B cell (primary cell): ENCODE results near the gene FAM120AOS. TPM values are rescaled to one million over a fixed set of nuclear protein-coding genes. Genes with fewer than 3 reads are reported as not detected.

ENCODE experiments used
- ATAC-seq: fragments of 200-7000 bp; cut with Tn5 transposase; one replicate; pipeline ENCODE4 v1.10.0; 2021; ENCODE audit warnings: low read depth, mild to moderate bottlenecking, moderate number of reproducible peaks, moderate library complexity
- CTCF ChIA-PET: fragments of 350-600 bp; sonication (Branson Sonifier 250); formaldehyde crosslinking; loops from one replicate; lab custom pipeline; 2021; ENCODE audit warnings: antibody characterized with exemption, inconsistent platforms; lab: Charles Lee
- POLR2A ChIA-PET: fragments of 350-600 bp; sonication (Branson Sonifier 250); formaldehyde crosslinking; loops from one replicate; lab custom pipeline; 2021; ENCODE audit warnings: antibody characterized with exemption; lab: Charles Lee
- DNase-seq: peaks from one replicate; pipeline ENCODE4 v3.0.0; 2013
- H2AFZ ChIP-seq: 2 replicates; pipeline ENCODE4 v1.6.1; 2012; ENCODE audit warnings: mild to moderate bottlenecking, low read depth, low read length; ENCODE audit not compliant: insufficient read depth, poor library complexity, severe bottlenecking
- H3K27ac ChIP-seq, 2 donors: 1 replicate in 1 of 2; 2 replicates in 1 of 2; pipeline ENCODE4 v1.5.1; 2012 to 2013; ENCODE audit warnings: low read length in 2 of 2, mild to moderate bottlenecking in 2 of 2, moderate library complexity in 1 of 2
- H3K27me3 ChIP-seq, 4 experiments: fragments of 200-600 bp in 1 of 4; sonication (generic) in 1 of 4; replicated peaks in 1 of 4; 1 replicate in 2 of 4; 2 replicates in 2 of 4; pipeline versions ENCODE4 v1.6.1 to v1.7.0; 2013 to 2016; ENCODE audit warnings: low read length in 3 of 4, mild to moderate bottlenecking in 2 of 4, mixed read lengths in 1 of 4, moderate library complexity in 1 of 4; ENCODE audit not compliant: insufficient read depth in 4 of 4, control insufficient read depth in 3 of 4; ENCODE audit errors: control extremely low read depth in 1 of 4
- H3K36me3 ChIP-seq, 2 experiments: replicated peaks in 1 of 2; 1 replicate in 1 of 2; 2 replicates in 1 of 2; pipeline versions ENCODE4 v1.6.1 to v1.7.1; 2013; ENCODE audit warnings: low read length in 1 of 2; ENCODE audit not compliant: insufficient read depth in 2 of 2, control insufficient read depth in 1 of 2; ENCODE audit errors: control extremely low read depth in 1 of 2, extremely low read depth in 1 of 2
- H3K4me1 ChIP-seq, 2 donors: fragments of 200-600 bp in 1 of 2; sonication (generic) in 1 of 2; 1 replicate in 1 of 2; 2 replicates in 1 of 2; pipeline versions ENCODE4 v1.5.1 to v1.6.1; 2013 to 2017; ENCODE audit warnings: low read length in 2 of 2; ENCODE audit not compliant: control insufficient read depth in 2 of 2, insufficient read depth in 2 of 2
- H3K4me2 ChIP-seq: replicated peaks from 2 replicates; pipeline ENCODE3; 2012; ENCODE audit warnings: mild to moderate bottlenecking, low read depth, low read length; ENCODE audit not compliant: poor library complexity, severe bottlenecking
- H3K4me3 ChIP-seq, 5 experiments: fragments of 200-600 bp in 1 of 5; sonication (generic) in 1 of 5; 1 replicate in 3 of 5; 2 replicates in 2 of 5; pipeline versions ENCODE4 v1.5.1 to v1.7.0; 2011 to 2016; ENCODE audit warnings: low read length in 4 of 5, mild to moderate bottlenecking in 4 of 5, low read depth in 2 of 5, control low read depth in 1 of 5, moderate library complexity in 1 of 5; ENCODE audit not compliant: insufficient read depth in 1 of 5; ENCODE audit errors: control extremely low read depth in 1 of 5, extremely low read depth in 1 of 5
- H3K79me2 ChIP-seq: fragments of 200-600 bp; sonication (generic); one replicate; pipeline ENCODE4 v1.6.0; 2016; ENCODE audit warnings: low read length; ENCODE audit not compliant: control insufficient read depth, insufficient read depth
- H3K9ac ChIP-seq: fragments of 200-600 bp; sonication (generic); 2 replicates; pipeline ENCODE4 v1.6.1; 2017; ENCODE audit warnings: mild to moderate bottlenecking, low read length, moderate library complexity
- H3K9me3 ChIP-seq, 3 donors: one replicate each; pipeline versions ENCODE4 v1.6.1 to v1.7.1; 2013; ENCODE audit warnings: low read length in 2 of 3; ENCODE audit not compliant: control insufficient read depth in 2 of 3, insufficient read depth in 1 of 3; ENCODE audit errors: control extremely low read depth in 1 of 3
- H4K20me1 ChIP-seq: 2 replicates; pipeline ENCODE4 v1.6.0; 2012; ENCODE audit warnings: mild to moderate bottlenecking, low read length; ENCODE audit not compliant: insufficient read depth, control insufficient read depth, poor library complexity, severe bottlenecking
- H3K27ac Mint-ChIP-seq: one replicate; pipeline ENCODE4 v1.8.0; 2021; ENCODE audit warnings: mixed read lengths
- H3K27me3 Mint-ChIP-seq: one replicate; pipeline ENCODE4 v1.8.0; 2021; ENCODE audit warnings: mixed read lengths
- H3K4me1 Mint-ChIP-seq: one replicate; pipeline ENCODE4 v1.8.0; 2021; ENCODE audit warnings: mixed read lengths
- H3K4me3 Mint-ChIP-seq: one replicate; pipeline ENCODE4 v1.8.0; 2021; ENCODE audit warnings: mixed read lengths
- H3K9me3 Mint-ChIP-seq: one replicate; pipeline ENCODE4 v1.8.0; 2022; ENCODE audit warnings: mixed read lengths; ENCODE audit not compliant: insufficient read depth
- EZH2 ChIP-seq: IDR thresholded peaks from 2 replicates; pipeline ENCODE4 v1.6.1; 2012; ENCODE audit warnings: borderline replicate concordance, low read depth, mild to moderate bottlenecking, moderate library complexity, low read length; ENCODE audit not compliant: insufficient read depth, poor library complexity, severe bottlenecking
- WGBS: methylation state at CpG from one replicate; pipeline ENCODE4 v1.1.5; 2013; ENCODE audit warnings: missing lambda C conversion rate; ENCODE audit not compliant: insufficient coverage; 5-methylcytosine and 5-hydroxymethylcytosine counted together
- intact Hi-C: fragments of 100-400 bp; cut with micrococcal nuclease; formaldehyde crosslinking; loops from one replicate; pipeline ENCODE4 v1.10.0; 2022
- polyA plus RNA-seq: library from polyadenylated mRNA; depleted of rRNA; stranded (reverse); fragments of >200 nt; gene quantifications from 2 replicates; pipeline ENCODE4 v1.2.3, GENCODE V29; 2012
- total RNA-seq, 2 donors: library from RNA; stranded (reverse); fragments of 120-200 nt in 1 of 2; gene quantifications; 1 replicate in 1 of 2; 2 replicates in 1 of 2; pipeline versions ENCODE4 v1.2.3 to v1.2.4, GENCODE V29; 2013 to 2022
- TF ChIP-seq, protein P1 (sequence below): fragments of 200-600 bp; IDR thresholded peaks from one replicate; pipeline ENCODE4 v1.8.0; 2022; ENCODE audit warnings: antibody characterized with exemption, mild to moderate bottlenecking

The FAM120AOS gene
- total and polyA plus RNA-seq, 2 donors (not counting 1 experiment from before 2014, with no cell fraction given) = 36.0 to 47.8 TPM

DNA sequence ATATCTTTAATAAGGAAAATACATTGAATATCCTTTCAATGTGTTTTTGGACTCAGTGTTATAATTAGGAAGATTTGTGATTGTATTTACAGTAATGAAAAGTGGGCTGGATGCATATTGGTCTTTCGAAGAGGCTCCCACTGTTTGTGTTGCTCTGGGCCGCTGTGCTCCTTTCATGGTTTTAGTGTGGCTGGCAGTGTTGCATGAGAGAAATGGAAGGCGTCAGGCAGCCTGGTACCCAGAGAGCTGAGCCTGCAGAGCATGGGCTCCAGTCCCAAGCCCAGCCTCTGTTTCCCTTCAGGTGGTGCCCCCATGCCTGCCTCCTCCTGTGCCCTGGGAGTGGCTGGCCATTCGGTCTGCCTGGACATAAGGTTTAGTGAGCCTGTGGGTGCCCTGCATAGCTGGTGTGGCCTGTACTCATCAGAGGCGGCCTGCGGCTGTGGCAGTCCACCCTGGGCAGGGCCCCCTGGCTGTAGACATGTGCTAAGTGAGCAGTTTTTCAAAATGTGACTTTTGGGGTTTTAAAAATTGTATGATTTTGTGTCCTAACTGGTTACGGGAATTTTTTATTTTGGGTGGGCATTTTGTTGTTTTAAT is 27.4 kb upstream of the FAM120AOS start:
- H3K79me2 ChIP-seq = peaks cover 85% of the 10 kb centered on the region
- 96% methylated on average over 7 of the region's 7 CpGs for WGBS
- peaks cover 53% of the 10 kb centered on the region for H4K20me1 ChIP-seq
- H2AFZ ChIP-seq = no peak overlapping the region
- no peak overlapping the region for H3K4me2 ChIP-seq
- ATAC-seq = no peak
- peaks cover 15% of the 10 kb centered on the region for H3K4me1 Mint-ChIP-seq
- ChIA-PET CTCF (interaction anchor here (0.5 kb wide), 1 partner anchor 167 kb away, joined by 4 read pairs; no protein-coding TSS in a partner anchor), POLR2A (no interaction called here)
- H3K27me3 Mint-ChIP-seq = no peaks in the 10 kb centered on the region
- H3K27me3 ChIP-seq = no peaks in the 10 kb centered on the region
- no peak for DNase-seq
- no peak overlapping the region for H3K27ac Mint-ChIP-seq
- peaks cover 10 to 37% of the 10 kb centered on the region in 2 experiments for H3K36me3 ChIP-seq
- H3K4me3 ChIP-seq = no peak overlapping the region
- H3K9ac ChIP-seq = no peak overlapping the region
- H3K4me3 Mint-ChIP-seq = no peak overlapping the region
- H3K9me3 Mint-ChIP-seq = no peaks in the 10 kb centered on the region
- H3K27ac ChIP-seq = no peak overlapping the region
- no peaks in the 10 kb centered on the region for H3K9me3 ChIP-seq
- H3K4me1 ChIP-seq = no peaks in the 10 kb centered on the region
- intact Hi-C loops = no loop called here
- TF ChIP-seq EZH2 = no peak
- TF ChIP-seq, protein P1, sequence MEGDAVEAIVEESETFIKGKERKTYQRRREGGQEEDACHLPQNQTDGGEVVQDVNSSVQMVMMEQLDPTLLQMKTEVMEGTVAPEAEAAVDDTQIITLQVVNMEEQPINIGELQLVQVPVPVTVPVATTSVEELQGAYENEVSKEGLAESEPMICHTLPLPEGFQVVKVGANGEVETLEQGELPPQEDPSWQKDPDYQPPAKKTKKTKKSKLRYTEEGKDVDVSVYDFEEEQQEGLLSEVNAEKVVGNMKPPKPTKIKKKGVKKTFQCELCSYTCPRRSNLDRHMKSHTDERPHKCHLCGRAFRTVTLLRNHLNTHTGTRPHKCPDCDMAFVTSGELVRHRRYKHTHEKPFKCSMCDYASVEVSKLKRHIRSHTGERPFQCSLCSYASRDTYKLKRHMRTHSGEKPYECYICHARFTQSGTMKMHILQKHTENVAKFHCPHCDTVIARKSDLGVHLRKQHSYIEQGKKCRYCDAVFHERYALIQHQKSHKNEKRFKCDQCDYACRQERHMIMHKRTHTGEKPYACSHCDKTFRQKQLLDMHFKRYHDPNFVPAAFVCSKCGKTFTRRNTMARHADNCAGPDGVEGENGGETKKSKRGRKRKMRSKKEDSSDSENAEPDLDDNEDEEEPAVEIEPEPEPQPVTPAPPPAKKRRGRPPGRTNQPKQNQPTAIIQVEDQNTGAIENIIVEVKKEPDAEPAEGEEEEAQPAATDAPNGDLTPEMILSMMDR = no peak

DNA sequence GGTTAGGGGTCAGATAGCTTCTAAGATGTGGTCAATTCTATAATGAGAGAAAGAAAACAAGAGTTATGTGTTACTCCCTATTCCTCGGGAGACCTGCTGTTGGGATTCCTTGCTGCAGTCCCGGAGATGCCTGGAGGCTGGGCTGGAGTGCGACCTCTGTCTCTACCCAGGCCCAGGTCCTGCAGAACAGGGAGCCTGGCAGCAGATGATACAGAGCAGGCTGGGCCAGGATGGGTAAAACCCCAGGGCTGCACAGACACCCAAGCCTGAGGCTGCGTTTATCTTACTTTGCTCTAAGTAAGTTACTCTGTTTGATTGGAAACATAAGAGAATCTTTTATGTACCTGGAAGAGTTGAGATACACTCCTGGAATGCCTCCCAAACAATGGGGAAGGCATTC is 26.9 kb upstream of the FAM120AOS start:
- Histone ChIP-seq H2AFZ (no peak overlapping the region), H3K79me2 (peaks cover 83% of the 10 kb centered on the region), H3K4me1 (no peaks in the 10 kb centered on the region), H3K4me2 (no peak overlapping the region), H3K27me3 (no peaks in the 10 kb centered on the region), H4K20me1 (peaks cover 47% of the 10 kb centered on the region), H3K9ac (no peak overlapping the region), H3K9me3 (no peaks in the 10 kb centered on the region), H3K4me3 (no peak overlapping the region), H3K27ac (no peak overlapping the region), H3K36me3 (peaks cover 10 to 35% of the 10 kb centered on the region in 2 experiments)
- no peaks in the 10 kb centered on the region for H3K9me3 Mint-ChIP-seq
- DNase-seq (no peak), ATAC-seq (no peak)
- intact Hi-C loops = no loop called here
- ChIA-PET CTCF (interaction anchor here (0.5 kb wide), 1 partner anchor 166 kb away, joined by 4 read pairs; no protein-coding TSS in a partner anchor), POLR2A (no interaction called here)
- H3K27ac Mint-ChIP-seq = no peak overlapping the region
- H3K4me1 Mint-ChIP-seq = peaks cover 18% of the 10 kb centered on the region
- WGBS = 92% methylated on average over 4 of the region's 4 CpGs
- H3K4me3 Mint-ChIP-seq = no peak overlapping the region
- TF ChIP-seq EZH2 = no peak
- TF ChIP-seq, protein P1 = no peak
- no peaks in the 10 kb centered on the region for H3K27me3 Mint-ChIP-seq
